ENCODE data around the gene P3H2.

The P3H2 gene

DNA sequence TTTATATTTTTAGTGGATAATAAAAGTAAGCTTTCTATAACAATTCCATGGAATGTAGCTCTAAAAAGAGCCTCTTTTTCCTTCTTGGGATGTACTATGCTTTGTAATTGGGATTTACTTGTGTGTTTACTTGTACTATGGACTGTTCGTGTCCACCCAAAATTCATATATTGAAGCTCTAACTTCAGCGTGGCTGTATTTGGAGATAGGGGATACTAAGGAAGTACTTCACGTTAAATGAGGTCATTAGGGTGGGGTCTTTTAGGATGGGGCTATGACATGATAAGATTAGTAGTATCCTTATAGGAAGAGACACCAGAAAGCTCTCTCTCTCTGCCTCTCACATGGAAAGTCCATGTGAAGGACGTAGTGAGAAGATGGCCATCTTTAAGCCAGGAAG is 64.9 kb downstream of the P3H2 start:
- no peak for DNase-seq (ENCODE audit: low read depth in 2 of 2)

DNA sequence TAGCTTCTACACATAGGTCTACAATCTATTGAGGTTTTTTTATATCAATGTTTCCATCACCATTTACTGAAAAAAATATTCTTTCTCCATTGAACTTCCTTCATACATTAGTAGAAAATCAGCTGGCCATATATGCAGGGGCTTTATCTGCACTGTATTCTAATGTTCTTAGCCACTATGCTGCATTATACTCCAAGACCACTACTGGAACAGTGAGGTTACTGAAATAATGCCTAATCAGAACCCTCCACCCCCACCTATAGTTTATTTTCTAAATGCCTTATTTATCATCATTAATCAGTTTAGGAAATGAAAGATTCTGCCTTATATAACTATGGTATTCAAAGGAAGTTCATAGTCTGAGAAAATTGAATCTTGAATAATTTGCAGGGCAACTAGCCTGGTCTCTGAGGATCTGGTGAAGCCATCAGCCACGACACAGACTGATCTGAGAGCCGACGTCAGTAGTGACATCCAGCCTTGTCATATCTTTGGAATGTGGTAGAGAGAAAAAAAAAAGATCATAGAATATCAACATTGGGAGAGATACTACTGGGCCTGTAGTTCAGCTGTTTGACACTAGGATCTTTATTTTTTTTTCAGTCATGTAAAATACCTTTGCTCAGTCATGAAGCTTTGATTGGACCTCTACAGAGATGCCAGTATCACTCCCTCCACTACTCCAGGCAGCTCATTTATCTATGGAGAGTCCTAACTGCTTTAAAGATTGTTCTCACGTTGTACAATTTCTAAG is 66.6 kb downstream of the P3H2 start:
- no peak for DNase-seq (ENCODE audit: low read depth in 2 of 2)

DNA sequence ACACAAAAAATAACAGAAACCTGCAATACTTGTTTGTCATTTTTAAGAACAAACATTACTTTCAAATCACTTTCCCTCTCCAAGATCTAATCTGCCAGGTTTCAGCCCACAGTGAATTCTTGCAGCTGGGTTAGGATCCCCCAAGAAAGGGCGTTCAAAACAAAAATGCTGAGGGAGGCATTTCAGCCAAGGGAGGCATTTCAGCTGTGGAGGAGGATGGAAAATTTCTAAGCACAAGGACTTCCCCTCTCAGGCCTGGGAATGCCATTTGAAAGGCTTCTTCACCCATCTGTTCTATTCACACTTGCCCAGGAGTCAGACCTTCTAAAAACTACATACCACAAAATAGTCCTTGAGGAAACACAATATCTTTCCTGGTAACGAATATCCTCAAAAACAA is 69.1 kb downstream of the P3H2 start:
- no peak for DNase-seq (ENCODE audit: low read depth in 2 of 2)

DNA sequence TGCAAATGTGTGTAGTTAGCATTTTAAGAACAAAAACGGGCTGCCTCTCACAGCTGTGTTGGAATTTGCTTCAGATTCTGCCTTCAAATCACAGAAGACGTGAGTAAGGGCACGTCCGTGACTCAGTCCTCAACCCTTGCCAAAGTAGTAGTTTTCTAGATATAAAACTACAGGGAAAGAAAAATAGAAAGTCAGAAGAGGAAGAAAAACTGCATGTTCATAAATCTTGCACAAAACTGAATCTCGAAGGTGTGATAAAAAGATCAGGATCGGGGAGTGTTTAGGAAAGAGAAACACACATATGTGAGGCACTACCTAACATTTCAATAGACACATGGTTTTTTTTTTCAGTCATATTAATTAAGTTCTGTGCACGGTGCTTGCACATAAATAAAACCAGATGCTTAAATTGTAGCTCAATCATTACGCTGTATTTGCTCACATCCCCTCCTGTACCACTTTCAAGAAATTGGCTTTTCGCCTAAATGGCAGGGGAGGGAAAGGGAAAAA is 71.7 kb downstream of the P3H2 start:
- DNase-seq (ENCODE audit: low read depth in 2 of 2): no peak

DNA sequence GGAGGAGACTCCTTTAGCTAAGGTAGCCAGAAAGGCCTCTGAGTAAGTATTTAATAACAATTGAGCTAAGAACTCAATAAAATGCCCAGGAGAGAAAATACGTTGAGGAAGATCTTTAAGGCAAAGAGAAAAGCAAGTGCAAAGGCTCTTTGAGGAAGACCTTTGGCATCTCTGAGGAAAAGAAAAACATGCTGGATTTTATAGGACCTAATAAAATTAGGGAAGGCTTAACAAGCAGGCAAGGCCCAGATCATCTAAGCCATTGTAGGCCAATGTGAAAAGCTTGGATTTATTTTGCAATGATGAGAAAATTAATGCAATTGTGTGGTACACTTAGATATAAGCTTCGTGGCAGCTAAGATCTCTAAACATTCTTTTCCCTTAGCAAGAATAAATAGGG is 75.7 kb downstream of the P3H2 start:
- DNase-seq (ENCODE audit: low read depth in 2 of 2): no peak

DNA sequence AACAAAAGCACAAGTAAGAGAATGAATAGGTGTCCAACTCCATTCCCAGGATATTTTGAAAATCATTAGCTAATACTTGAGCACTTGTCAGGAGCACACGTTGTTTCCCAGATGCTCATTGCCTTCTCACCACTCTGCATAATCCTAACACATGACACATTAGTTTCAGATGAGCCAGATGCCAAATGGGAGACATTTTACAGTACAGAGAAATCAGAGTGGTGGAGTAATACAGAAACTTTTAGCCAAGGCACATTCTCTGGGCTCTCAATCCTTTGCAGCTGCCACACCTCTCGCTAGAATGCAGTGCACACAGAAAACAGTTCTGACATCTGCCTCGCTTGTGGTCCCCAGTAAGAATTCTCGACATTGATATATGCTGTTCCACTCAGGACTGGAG is 76.6 kb downstream of the P3H2 start:
- DNase-seq (ENCODE audit: low read depth in 2 of 2): no peak

DNA sequence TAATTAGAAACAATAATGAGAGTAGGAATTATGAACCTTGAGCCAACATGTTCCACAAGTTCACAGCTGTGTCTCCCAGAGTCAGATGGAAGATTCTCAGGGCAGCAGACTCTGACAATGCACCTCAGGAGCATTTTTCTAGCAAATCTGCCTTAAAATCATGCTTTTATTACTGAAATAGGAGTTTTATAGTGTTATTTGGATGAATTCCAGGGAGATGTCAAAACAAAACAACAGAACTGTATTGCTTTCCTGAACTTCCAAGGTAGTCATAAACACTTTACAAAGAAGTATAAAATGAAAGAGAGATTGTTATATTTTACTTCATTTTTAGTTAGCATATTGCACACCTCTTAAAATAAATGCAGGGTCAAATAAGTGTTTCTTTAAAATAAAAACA is 77.0 kb downstream of the P3H2 start:
- DNase-seq (ENCODE audit: low read depth in 2 of 2): no peak

DNA sequence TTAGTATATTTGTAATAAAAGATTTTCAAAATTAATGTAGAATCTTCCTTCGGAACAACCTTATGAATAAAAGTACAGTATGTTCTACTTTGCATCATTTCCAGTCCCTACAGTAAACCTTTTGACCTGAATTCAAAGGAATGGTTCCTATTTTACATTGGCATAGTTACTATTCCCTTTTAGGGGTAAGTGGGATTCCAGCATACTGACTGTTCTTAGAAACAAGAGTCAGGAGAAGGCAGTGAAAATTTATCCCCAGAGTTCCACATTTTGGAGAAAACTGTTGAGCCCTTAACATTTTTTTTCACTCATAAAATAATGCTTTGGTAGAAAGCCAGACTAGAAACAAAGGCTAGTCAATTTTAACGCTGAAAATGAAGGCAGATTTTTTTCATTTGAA is 78.1 kb downstream of the P3H2 start:
- DNase-seq (ENCODE audit: low read depth in 2 of 2): no peak

DNA sequence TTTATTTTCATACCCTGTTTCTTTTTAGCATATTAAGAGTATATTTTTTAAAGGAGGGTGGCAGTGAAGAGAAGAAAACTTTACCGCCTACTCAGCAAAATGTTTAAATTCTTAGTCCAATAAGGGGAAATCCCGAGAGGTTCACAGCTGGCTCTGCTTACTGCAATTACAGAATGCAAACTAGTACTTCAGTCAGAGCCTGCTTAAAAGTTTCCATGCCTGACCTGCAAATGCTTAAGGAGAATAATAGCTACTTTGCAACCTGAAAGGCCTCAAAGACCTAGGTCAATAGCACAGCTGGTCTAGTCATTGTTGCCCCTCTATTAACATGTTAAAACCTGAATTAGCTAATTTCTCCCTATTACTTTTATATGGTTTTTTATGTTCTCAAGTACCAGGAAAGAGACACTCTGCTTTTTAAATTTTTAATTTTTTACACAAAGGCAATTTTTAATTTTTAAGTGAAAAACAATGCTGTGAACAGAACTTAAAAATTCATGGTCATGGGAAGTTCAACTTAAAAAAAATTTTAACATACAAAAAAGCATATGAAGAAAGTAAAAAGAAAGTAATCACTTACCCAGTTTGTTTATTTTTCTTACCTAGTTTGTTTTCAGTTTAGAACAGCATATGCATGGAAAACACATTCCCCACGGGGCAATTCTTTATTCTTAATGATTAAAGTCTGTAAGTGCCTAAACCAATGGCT is 79.2 kb downstream of the P3H2 start:
- DNase-seq (ENCODE audit: low read depth in 2 of 2): no peak

DNA sequence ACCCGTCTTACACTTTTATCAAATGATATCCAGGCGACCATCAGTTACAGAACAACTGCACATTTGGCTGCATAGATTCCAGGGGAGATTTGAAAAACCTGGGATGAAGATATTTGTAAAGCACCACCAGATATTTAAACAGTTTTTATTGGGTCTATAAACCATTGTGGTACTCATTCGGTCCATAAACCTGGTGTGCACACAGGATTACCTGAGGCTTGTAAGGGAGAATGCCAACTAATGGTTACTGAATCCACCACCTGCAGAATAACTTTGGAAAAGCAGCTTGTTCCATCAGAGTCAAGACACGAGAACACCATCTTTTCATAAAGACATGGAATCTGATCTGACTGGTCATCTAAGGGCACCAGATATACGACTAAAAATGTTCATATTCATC is 80.6 kb downstream of the P3H2 start:
- DNase-seq (ENCODE audit: low read depth in 2 of 2): no peak

DNA sequence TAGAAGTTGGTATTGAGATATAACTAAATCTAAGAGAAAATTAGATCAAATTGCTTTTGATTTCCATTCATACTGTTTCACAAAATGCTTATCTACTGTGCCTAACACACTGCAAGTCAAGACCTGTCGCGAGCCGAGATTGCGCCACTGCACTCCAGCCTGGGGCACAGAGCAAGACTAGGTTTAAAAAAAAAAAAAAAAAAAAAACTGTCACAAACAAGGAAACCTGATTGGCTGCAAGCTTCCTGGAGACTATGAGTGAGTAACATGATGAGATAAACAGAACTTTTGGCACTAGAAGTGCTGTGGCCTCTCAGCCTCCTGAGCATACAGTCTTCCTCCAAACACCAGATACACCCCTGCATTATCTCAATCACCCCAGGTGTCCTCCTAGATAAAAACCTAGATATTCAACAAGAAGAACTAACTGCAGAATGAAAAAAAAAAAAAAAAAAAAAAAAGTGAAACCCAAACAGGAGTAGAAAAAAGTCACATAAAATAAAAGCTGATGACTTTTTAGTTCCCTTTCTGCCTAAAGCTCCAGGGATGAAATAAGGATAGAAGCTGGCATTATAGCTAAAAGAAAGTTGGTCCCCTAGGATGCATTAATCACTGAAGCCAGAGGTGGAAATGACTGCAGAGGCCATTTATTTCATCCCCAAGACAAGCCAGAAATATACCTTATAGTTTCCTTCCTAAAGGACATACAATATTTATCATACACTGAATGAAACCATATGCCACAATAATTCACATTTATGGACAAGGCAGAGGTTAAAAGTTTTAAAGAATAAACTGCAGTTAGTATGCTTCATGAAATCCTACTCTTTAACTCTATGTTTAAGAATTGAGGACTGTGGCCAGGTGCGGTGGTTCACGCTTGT is 82.4 kb downstream of the P3H2 start:
- DNase-seq (ENCODE audit: low read depth in 2 of 2): no peak

DNA sequence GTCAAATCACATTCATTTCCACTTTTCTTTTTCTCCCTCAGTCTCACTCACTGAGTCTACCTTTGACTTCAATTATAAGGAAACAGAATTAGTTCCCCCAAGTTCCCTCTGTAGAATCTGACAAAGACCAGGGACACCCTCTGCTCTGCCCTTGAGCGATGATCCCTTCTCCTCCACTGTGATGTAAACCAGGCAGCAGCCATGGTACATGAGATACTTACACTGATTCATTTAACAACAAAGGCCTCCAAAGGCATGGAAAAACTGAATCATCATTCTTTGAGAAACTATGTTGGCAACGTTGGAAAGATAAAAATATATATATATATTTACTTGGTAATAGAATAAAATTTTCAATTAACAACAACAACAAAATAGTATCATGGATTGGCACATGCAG is 84.1 kb downstream of the P3H2 start:
- no peak for DNase-seq (ENCODE audit: low read depth in 2 of 2)

DNA sequence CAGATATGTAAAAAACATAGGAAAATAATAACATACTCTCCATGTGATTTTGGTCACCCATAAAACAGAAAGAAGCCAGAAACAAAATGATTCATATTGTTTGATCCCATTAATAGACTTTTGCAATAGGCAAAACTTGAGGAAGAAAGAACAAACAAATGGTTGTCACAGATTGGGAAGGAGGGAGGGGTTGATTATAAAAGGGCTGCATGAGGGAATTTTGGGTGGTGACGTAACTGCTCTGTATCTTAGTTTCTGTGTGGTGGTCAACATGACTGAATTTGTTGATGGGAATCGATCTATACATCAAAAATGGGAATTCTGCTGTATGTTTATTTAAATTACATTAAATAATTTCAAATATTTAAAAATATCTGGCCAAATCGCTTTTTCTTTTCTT is 86.3 kb downstream of the P3H2 start:
- no peak for DNase-seq (ENCODE audit: low read depth in 2 of 2)

DNA sequence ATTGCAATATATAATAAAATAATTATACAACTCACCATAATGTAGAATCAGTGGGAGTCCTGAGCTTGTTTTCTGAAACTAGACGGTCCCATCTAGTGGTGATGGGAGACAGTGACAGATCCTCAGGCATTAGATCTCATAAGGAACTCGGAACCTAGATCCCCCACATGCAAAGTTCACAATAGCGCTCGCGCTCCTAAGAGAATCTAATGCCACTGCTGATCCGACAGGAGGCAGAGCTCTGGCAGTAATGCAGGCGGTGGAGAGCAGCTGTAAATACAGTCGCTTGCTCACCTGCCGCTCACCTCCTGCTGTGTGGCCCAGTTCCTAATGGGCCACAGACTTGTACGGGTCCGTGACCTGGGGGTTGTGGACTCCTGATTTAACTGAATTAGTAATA is 87.8 kb downstream of the P3H2 start:
- no peak for DNase-seq (ENCODE audit: low read depth in 2 of 2)

DNA sequence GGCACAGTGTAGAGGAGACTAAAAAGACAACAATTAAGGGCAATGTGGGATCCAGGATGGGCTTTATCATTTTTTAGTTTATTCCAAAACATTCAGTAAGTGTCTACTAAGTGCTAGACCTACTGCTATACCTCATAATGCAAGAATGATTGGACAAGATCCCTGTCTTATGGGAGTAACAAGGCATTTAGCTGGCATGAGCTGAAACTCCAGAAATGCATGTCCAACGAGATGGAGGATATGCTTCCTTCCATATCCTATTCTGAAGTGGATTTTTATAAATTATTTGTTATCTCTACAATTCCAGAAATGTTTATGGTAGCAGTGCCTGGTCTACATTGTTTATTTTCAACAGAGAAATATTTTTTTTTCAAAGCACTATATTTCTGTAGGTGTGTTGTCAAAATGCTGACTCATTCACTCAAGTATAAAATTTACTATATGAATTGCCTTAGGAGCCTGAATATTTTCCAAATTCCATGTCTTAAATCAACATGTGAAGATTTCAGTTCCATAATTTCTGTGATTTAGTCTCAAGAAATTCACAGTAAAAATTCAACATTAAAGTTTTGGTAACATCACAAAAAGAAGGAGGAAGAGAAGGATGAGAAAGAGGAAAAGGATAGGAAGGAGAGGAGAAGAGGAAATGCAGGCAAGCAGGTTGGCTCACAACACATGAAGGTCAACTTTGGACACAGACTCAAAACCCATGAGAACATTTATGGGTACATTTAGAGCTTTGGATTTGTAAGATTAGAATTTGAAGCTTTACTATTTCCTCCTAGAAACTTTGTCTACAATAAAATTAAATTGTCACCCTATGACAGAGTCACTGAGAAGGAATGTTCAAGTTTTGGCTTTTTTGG is 88.6 kb downstream of the P3H2 start:
- no peak for DNase-seq (ENCODE audit: low read depth in 2 of 2)

DNA sequence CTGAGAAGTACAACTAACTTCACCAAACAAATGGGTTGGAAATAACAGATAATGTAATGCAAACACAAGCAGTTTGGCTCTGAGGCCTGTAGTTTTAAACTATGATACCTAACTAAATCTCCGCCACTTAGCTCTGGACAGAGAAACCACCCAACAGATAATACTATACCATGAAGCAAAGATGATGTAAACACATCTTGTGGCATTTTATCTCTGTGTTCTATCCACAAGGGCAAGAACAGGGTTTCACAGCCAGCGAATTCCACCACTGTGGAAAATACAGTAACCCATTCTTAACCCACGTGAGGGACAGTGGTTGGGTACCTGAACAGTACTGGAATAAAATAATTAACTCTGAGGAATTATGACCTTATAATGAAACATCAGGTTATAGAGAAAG is 93.6 kb downstream of the P3H2 start:
- no peak for DNase-seq (ENCODE audit: low read depth in 2 of 2)

DNA sequence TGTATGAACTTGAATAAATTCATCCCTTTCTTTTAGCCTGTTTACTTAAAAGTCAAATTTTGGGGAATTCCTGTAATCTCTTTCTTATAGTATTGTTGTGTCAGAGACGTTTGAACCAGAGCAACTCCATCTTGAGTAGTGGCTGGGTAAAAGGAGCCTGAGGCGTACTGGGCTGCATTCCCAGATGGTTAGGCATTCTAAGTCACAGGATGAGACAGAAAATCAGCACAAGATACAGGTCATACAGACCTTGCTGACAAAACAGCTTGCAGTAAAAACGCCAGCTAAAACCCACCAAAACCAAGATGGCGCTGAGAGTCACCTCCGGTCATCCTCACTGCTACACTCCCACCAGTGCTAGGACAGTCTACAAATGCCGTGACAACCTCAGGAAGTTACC is 94.5 kb downstream of the P3H2 start:
- DNase-seq (ENCODE audit: low read depth in 2 of 2): no peak

DNA sequence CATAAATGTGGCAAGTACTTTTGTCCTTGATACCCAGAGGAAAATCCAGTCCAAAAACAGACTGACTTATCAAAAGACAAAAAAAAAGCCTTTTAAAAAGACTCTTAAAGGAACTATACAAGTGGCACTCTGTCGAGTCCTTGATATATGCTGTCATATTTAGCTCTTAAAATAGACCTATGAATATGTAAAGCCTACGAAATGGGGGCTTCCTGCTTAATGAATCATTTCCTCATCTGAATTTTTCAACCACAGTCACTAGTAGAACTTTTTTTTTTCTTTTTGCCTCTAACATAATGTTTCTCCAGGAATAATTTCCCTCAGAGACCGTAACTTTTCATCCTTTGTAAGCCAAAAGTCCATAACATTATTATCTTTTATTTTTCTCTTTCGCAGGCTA is 95.8 kb downstream of the P3H2 start:
- no peak for DNase-seq (ENCODE audit: low read depth in 2 of 2)

DNA sequence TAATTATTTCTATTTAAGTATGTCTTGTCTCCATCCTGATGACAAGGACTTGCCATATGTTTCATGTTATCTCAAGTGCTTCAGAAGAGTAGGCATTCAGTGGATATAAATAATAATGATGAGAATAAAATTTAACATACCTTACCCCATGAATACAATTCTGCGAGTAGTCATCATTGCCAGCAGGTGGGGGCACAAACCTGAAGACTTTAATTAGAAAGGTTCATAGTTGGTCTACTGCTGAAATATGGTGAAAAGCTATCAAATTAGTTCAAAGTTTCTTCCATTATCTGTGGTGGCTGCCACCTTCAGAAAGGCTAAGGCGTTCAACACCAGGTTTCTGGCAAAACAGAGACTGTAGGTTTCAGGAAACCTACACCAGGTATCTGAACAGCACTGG is 100.9 kb downstream of the P3H2 start:
- no peak for DNase-seq (ENCODE audit: low read depth in 2 of 2)

DNA sequence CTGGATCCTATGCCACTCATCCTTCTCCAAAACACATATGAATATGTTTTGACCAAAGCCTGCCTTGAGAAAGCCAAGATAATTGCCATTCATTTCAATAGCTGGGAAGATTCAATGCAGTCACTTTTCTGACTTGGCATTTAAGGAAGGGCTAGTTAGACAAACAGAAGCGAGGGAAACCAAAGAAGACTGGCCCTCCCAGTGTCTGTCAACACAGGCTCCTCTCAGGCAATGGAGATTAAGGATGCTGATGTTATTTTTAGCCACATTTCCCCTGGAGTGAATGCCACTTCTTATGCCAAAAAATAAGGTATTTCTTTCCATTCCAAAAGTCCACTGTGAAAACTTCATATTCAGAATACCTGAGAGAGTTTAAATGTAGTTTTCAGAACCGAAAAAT is 101.7 kb downstream of the P3H2 start:
- DNase-seq (ENCODE audit: low read depth in 2 of 2): no peak

DNA sequence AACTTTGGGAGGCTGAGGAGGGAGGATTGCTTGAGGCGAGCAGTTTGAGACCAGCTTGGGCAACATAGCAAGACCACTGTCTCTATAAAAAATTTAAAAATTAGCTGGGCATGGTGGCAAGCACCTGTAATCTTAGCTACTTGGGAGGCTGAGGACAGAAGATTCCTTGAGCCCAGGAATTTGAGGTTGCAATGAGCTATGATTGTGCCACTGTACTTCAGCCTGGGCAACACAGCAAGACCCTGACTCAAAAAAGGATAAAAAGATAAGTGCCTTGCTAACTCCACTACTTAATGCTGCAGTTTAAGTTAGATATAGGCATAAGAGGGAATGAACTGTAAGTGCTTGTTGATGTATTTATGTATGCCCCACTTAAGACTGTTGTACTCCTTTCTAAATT is 102.2 kb downstream of the P3H2 start:
- DNase-seq (ENCODE audit: low read depth in 2 of 2): no peak
